Measurements from ENCODE around the gene MSI1. TPM values are rescaled to one million over a fixed set of nuclear protein-coding genes. Genes with fewer than 3 reads are reported as not detected.

The MSI1 gene
- total and polyA plus RNA-seq, 2 of the 13 experiments (the other 11 are each of a cell fraction or from before 2014, with no cell fraction given), result 0.09 to 0.46 TPM

DNA sequence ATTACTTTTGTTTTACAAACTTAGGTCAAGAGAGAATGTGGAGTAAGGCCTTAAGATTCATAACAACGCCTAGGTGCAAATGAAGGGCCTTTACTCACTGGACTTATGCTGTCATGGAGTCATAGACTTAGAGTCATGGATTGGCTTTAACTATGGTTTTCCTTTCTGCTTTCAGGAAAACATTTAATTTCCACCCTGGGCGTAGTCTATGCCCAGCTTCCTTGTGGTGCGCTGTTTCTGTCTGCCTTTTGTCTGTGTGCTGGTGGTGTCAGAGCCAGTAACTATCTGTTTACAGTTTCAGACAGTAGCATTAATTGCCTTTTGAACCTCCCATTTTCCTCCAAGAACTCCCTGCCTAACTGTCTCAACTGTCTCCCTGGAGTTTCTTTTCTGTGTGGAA lies 37.1 kb upstream of the MSI1 start:
- Histone ChIP-seq H4K20me1 (ENCODE audit: insufficient read depth, low read length) (no peaks in the 10 kb centered on the region), H3K4me2 (ENCODE audit: low read depth, low read length) (no peak overlapping the region), H3K27me3 (ENCODE audit: control insufficient read depth in 1 of 2, insufficient read depth in 2 of 2, low read length in 2 of 2) (peaks cover 0 to 5% of the 10 kb centered on the region in 2 experiments; a peak in 2 of 5 replicates), H3K36me3 (replicated peaks in 1 of 2; ENCODE audit: control insufficient read depth in 1 of 2, insufficient read depth in 2 of 2, low read length in 2 of 2) (no peaks in the 10 kb centered on the region), H3K79me2 (ENCODE audit: insufficient read depth, low read length) (no peaks in the 10 kb centered on the region), H3K4me3 (replicated peaks in 1 of 3; ENCODE audit: insufficient read depth in 1 of 3, low read depth in 2 of 3, low read length in 3 of 3) (no peak overlapping the region), H3K9ac (ENCODE audit: insufficient read depth, low read depth, low read length) (no peak overlapping the region), H3K4me1 (ENCODE audit: insufficient read depth, low read length) (peaks cover 12% of the 10 kb centered on the region), H2AFZ (ENCODE audit: low read length) (no peak overlapping the region), H3K27ac (ENCODE audit: extremely low read length, insufficient read depth, low read length) (no peak overlapping the region), H3K9me3 (ENCODE audit: low read length) (no peaks in the 10 kb centered on the region)
- no peak for DNase-seq (ENCODE audit: low spot score)
- BruUV-seq (replicated peaks), result no TSS peak
- no peak for FAIRE-seq
- intact Hi-C loops (cut with micrococcal nuclease; ENCODE audit: unreplicated experiment) (no loop called here), in situ Hi-C loops (cut with HindIII; ENCODE audit: extremely low pct_ligation_motif_present, low pct_unique_long_range_greater_than_20kb) (no loop called here)
- ChIA-PET CTCF (ENCODE audit: low intra/inter-chr PET ratio, low total read pairs) (no interaction called here), POLR2A (no interaction called here)
- TF ChIP-seq STAT5B (CRISPR knock-in tag; IDR thresholded peaks at IDR 0.05), result no peak
- no peak for TF ChIP-seq ZIK1 (CRISPR knock-in tag; IDR thresholded peaks at IDR 0.05; ENCODE audit: borderline replicate concordance, low read depth)
- TF ChIP-seq, protein P1, sequence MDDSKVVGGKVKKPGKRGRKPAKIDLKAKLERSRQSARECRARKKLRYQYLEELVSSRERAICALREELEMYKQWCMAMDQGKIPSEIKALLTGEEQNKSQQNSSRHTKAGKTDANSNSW (CRISPR knock-in tag; IDR thresholded peaks at IDR 0.05; ENCODE audit: borderline replicate concordance), result no peak
- no peak for TF ChIP-seq ZNF543 (CRISPR knock-in tag; IDR thresholded peaks at IDR 0.05)
- TF ChIP-seq ATF1 (CRISPR knock-in tag; IDR thresholded peaks at IDR 0.05), result no peak
- no peak for TF ChIP-seq MIER3 (CRISPR knock-in tag; IDR thresholded peaks at IDR 0.05; ENCODE audit: borderline replicate concordance)
- TF ChIP-seq HMG20B (CRISPR knock-in tag; conservative IDR thresholded peaks at IDR 0.05), result no peak
- TF ChIP-seq ZNF772 (CRISPR knock-in tag; IDR thresholded peaks at IDR 0.05), result no peak
- TF ChIP-seq, protein P2, sequence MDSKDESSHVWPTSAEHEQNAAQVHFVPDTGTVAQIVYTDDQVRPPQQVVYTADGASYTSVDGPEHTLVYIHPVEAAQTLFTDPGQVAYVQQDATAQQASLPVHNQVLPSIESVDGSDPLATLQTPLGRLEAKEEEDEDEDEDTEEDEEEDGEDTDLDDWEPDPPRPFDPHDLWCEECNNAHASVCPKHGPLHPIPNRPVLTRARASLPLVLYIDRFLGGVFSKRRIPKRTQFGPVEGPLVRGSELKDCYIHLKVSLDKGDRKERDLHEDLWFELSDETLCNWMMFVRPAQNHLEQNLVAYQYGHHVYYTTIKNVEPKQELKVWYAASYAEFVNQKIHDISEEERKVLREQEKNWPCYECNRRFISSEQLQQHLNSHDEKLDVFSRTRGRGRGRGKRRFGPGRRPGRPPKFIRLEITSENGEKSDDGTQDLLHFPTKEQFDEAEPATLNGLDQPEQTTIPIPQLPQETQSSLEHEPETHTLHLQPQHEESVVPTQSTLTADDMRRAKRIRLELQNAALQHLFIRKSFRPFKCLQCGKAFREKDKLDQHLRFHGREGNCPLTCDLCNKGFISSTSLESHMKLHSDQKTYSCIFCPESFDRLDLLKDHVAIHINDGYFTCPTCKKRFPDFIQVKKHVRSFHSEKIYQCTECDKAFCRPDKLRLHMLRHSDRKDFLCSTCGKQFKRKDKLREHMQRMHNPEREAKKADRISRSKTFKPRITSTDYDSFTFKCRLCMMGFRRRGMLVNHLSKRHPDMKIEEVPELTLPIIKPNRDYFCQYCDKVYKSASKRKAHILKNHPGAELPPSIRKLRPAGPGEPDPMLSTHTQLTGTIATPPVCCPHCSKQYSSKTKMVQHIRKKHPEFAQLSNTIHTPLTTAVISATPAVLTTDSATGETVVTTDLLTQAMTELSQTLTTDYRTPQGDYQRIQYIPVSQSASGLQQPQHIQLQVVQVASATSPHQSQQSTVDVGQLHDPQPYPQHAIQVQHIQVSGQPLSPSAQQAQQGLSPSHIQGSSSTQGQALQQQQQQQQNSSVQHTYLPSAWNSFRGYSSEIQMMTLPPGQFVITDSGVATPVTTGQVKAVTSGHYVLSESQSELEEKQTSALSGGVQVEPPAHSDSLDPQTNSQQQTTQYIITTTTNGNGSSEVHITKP (CRISPR knock-in tag; IDR thresholded peaks at IDR 0.05; ENCODE audit: low read depth), result no peak
- TF ChIP-seq IKZF1 (IDR thresholded peaks at IDR 0.05), result no peak
- no peak for TF ChIP-seq ZNF24 (IDR thresholded peaks at IDR 0.05)
- TF ChIP-seq, protein P3, sequence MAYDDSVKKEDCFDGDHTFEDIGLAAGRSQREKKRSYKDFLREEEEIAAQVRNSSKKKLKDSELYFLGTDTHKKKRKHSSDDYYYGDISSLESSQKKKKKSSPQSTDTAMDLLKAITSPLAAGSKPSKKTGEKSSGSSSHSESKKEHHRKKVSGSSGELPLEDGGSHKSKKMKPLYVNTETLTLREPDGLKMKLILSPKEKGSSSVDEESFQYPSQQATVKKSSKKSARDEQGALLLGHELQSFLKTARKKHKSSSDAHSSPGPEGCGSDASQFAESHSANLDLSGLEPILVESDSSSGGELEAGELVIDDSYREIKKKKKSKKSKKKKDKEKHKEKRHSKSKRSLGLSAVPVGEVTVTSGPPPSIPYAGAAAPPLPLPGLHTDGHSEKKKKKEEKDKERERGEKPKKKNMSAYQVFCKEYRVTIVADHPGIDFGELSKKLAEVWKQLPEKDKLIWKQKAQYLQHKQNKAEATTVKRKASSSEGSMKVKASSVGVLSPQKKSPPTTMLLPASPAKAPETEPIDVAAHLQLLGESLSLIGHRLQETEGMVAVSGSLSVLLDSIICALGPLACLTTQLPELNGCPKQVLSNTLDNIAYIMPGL (CRISPR knock-in tag; IDR thresholded peaks at IDR 0.05; ENCODE audit: borderline replicate concordance in 1 of 2, low read depth in 1 of 2), result no peak
- ATAC-seq, result no peak
- 70% methylated on average over 3 of the region's 3 CpGs for WGBS (ENCODE audit: low lambda C conversion rate)
